ENCODE data around the gene CD109.

Gene CD109

DNA sequence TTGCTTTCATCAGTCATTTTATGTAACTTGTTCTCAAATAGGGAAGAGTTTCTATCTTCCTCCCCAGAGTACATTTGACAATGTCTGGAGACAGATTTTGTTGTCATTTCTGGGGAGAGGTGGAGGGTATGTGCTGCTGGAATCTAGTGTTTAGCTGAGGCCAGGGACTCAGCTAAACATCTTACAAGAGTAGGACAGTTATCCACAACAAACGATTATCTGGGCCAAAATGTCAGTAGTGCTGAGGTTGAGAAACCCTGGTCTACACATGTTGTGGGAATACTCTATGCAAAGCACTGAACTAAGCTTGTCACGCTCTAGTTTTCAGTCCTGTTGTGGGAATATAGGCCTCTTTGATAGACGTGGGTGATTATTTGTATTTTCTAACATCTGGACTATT lies 171.4 kb downstream of the CD109 start:
- TF ChIP-seq CTCF (IDR thresholded peaks at IDR 0.05) = no peak

DNA sequence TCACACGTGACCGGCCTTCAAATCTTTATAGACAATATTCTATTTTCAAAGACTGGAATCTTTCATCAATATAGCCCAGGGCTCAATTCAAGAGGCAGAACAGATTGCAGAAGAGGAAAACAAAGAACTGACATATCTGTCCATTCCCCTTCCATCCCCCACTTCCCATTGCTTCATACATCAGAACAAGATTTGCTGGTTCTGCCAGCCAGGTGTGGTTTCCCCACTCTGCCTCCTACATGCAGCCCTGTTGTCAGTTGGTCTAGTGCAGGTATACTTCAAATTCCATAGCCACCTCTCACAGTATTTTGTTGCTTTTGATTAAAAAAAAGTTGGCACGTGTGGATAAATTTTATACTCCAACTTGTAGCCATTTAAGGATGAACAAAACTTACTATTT lies 174.9 kb downstream of the CD109 start:
- TF ChIP-seq CTCF (IDR thresholded peaks at IDR 0.05) = no peak

DNA sequence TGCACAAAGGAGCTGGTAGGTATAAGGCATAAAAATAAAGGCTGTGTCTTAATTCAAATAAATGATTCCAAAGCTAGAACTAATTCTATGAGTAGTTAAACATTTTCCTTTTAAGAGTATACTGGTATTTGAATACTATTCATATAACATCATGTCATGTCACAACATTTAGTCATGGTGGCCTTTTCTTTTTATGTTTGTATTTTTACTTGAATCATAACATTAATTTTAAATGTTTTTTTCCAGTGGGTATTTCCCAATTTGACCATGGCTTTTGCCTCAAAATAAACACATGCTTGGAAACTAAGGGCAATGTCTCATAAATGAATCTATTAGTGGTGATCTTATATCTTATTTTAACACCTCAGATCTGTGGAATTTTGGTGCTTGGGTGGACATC lies 177.1 kb downstream of the CD109 start:
- no peak for TF ChIP-seq CTCF (IDR thresholded peaks at IDR 0.05)
